A549 (cell line): ENCODE measurements around the gene ZNF608. TPM values are rescaled to one million over a fixed set of nuclear protein-coding genes. Genes with fewer than 3 reads are reported as not detected.

Experiments
- ATAC-seq, 2 experiments: fragments of 200-7000 bp in 1 of 2; fragments of >200 bp in 1 of 2; cut with Nextera tagmentation in 1 of 2; cut with Tn5 transposase in 1 of 2; 3 replicates each; pipeline versions ENCODE4 v1.8.0 to v1.9.1; 2018 to 2020; ENCODE audit warnings: mild to moderate bottlenecking in 1 of 2, moderate library complexity in 1 of 2
- CTCF ChIA-PET: fragments of 300-600 bp; sonication (Branson Sonifier 250); formaldehyde crosslinking; extraction: SDS; loops from one replicate; lab custom pipeline; 2021; ENCODE audit warnings: antibody characterized with exemption, inconsistent platforms; lab: Yijun Ruan, JAX
- POLR2A ChIA-PET: fragments of 350-600 bp; formaldehyde crosslinking; extraction: SDS; loops from one replicate; lab custom pipeline; 2021; ENCODE audit warnings: antibody characterized with exemption, inconsistent platforms; lab: Yijun Ruan, JAX
- DNase-seq, 2 experiments: peaks; one replicate each; pipeline versions ENCODE4 v3.0.0 to v3.0.0-alpha.2; 2011 to 2016; ENCODE audit warnings: low read depth in 1 of 2, low spot score in 1 of 2
- FAIRE-seq: peaks from 2 replicates; lab custom pipeline; 2011; peaks lifted over from hg19 to GRCh38; lab: Jason Lieb, UNC
- H3K27ac ChIP-seq, 2 experiments: fragments of >200 bp; sonication (Bioruptor Twin); formaldehyde crosslinking; 3 replicates each; pipeline ENCODE4 v1.5.1; 2016 to 2017
- H3K4me1 ChIP-seq: fragments of >200 bp; sonication (Bioruptor Twin); formaldehyde crosslinking; 3 replicates; pipeline ENCODE4 v1.6.1; 2016
- H3K4me2 ChIP-seq: fragments of >200 bp; sonication (Bioruptor Twin); formaldehyde crosslinking; 3 replicates; pipeline ENCODE4 v1.6.1; 2016
- H3K4me3 ChIP-seq: fragments of >200 bp; sonication (Bioruptor Twin); formaldehyde crosslinking; 3 replicates; pipeline ENCODE4 v1.5.1; 2016
- H3K9me3 ChIP-seq: fragments of >200 bp; sonication (Bioruptor Twin); formaldehyde crosslinking; 3 replicates; pipeline ENCODE4 v1.6.1; 2016
- BHLHE40 ChIP-seq: IDR thresholded peaks from 2 replicates; pipeline ENCODE4 v1.6.1; 2012; ENCODE audit warnings: low read depth, low read length, inconsistent platforms
- CBX2 ChIP-seq: fragments of 200-600 bp; sonication (generic); IDR thresholded peaks from 2 replicates; pipeline ENCODE4 v1.6.1; 2016; ENCODE audit warnings: low read depth, mild to moderate bottlenecking, borderline replicate concordance
- CBX8 ChIP-seq: fragments of 200-600 bp; sonication (generic); IDR thresholded peaks from 2 replicates; pipeline ENCODE4 v1.6.1; 2016
- E2F6 ChIP-seq: IDR thresholded peaks from 2 replicates; pipeline ENCODE4 v1.6.1; 2012; ENCODE audit warnings: low read depth, borderline replicate concordance
- EP300 ChIP-seq, 2 experiments: fragments of >200 bp; sonication (Bioruptor Twin); formaldehyde crosslinking; IDR thresholded peaks; 2 replicates in 1 of 2; 3 replicates in 1 of 2; pipeline ENCODE4 v1.6.1; 2016 to 2017
- FOXS1 ChIP-seq: fragments of 250-450 bp; sonication (Bioruptor Pico); IDR thresholded peaks from 2 replicates; pipeline ENCODE4 v1.5.0; 2020; ENCODE audit warnings: mild to moderate bottlenecking, moderate library complexity
- HMGXB4 ChIP-seq: fragments of 250-450 bp; sonication (Bioruptor Pico); IDR thresholded peaks from 2 replicates; pipeline ENCODE4 v1.5.0; 2021; ENCODE audit warnings: mild to moderate bottlenecking, moderate library complexity, borderline replicate concordance
- HOXA7 ChIP-seq: fragments of 250-450 bp; sonication (Bioruptor Pico); IDR thresholded peaks from 2 replicates; pipeline ENCODE4 v1.5.0; 2020; ENCODE audit warnings: mild to moderate bottlenecking, moderate library complexity
- JUNB ChIP-seq: fragments of >200 bp; sonication (Bioruptor Twin); formaldehyde crosslinking; IDR thresholded peaks from 2 replicates; pipeline ENCODE4 v1.6.1; 2016
- MAX ChIP-seq: IDR thresholded peaks from 2 replicates; pipeline ENCODE4 v1.6.1; 2012
- NR3C1 ChIP-seq: fragments of >200 bp; sonication (Bioruptor Twin); formaldehyde crosslinking; IDR thresholded peaks from 3 replicates; pipeline ENCODE4 v1.6.1; 2017
- PBX3 ChIP-seq: IDR thresholded peaks from 2 replicates; pipeline ENCODE4 v1.6.1; 2012
- POLR2A ChIP-seq: IDR thresholded peaks from 2 replicates; pipeline ENCODE4 v1.6.1; 2012; ENCODE audit warnings: mild to moderate bottlenecking, low read length
- POLR2AphosphoS2 ChIP-seq: conservative IDR thresholded peaks from 2 replicates; pipeline ENCODE4 v1.6.1; 2012; ENCODE audit warnings: low read length, improper control_type of control experiment, inconsistent platforms
- RARB ChIP-seq: fragments of 250-450 bp; sonication (Bioruptor Pico); IDR thresholded peaks from 2 replicates; pipeline ENCODE4 v1.8.0; 2021; ENCODE audit warnings: mild to moderate bottlenecking, moderate library complexity
- RFX5 ChIP-seq: fragments of 450-650 bp; IDR thresholded peaks from 2 replicates; pipeline ENCODE4 v1.7.1; 2014; ENCODE audit warnings: antibody characterized with exemption, mild to moderate bottlenecking, moderate library complexity
- SMC3 ChIP-seq: fragments of >200 bp; sonication (Bioruptor Twin); formaldehyde crosslinking; IDR thresholded peaks from 3 replicates; pipeline ENCODE4 v1.6.1; 2018; ENCODE audit warnings: inconsistent platforms
- TFCP2L1 ChIP-seq: fragments of 250-450 bp; sonication (Bioruptor Pico); IDR thresholded peaks from 2 replicates; pipeline ENCODE4 v1.5.0; 2021; ENCODE audit warnings: mild to moderate bottlenecking
- WGBS: methylation state at CpG from one replicate; pipeline ENCODE4 v1.1.6; 2017; ENCODE audit errors: missing lambda C conversion rate; 5-methylcytosine and 5-hydroxymethylcytosine counted together
- polyA plus RNA-seq, 4 experiments: library from polyadenylated mRNA; depleted of rRNA in 3 of 4; stranded (reverse); fragments of >200 nt; fragmentation: RNase III in 1 of 4; extraction: RNeasy Plus Mini Kit Qiagen cat#74134 plus additional on column Dnase treatment in 1 of 4; gene quantifications; 2 replicates in 3 of 4; 3 replicates in 1 of 4; pipeline ENCODE4 v1.2.3, GENCODE V29; 2011 to 2017

The ZNF608 gene
- polyA plus RNA-seq, 2 of the 4 experiments (the other 2 are of a cell fraction), result 0.77 to 1.8 TPM

GRCh38 chr5:124773315-124774311 lies 27.2 kb upstream of the ZNF608 start:
- Histone ChIP-seq H3K4me3 (no peak overlapping the region), H3K9me3 (no peaks in the 10 kb centered on the region), H3K4me2 (no peak overlapping the region), H3K4me1 (no peaks in the 10 kb centered on the region), H3K27ac (no peak overlapping the region)
- POLR2A ChIA-PET, result no interaction called here
- WGBS, result 85% methylated on average over 5 of the region's 5 CpGs
- FAIRE-seq, result no peak
- TF ChIP-seq RFX5 (no peak), MAX (no peak)
- no peak for ATAC-seq
- CTCF ChIA-PET, result interaction anchor here (0.6 kb wide), 2 partner anchors 496 to 1041 kb away, joined by 4 read pairs; no protein-coding TSS in a partner anchor
- no peak for DNase-seq

- CTCF ChIA-PET, result no interaction called here
- no peak for FAIRE-seq
- WGBS, result 79% methylated on average over 1 of the region's 1 CpG
- POLR2A ChIA-PET, result no interaction called here
- TF ChIP-seq EP300 (IDR thresholded peaks at IDR 0.05), result no peak
- no peak for TF ChIP-seq JUNB
- TF ChIP-seq RFX5, result no peak
- TF ChIP-seq HMGXB4 (CRISPR knock-in tag), result no peak
- no peak for TF ChIP-seq E2F6
- TF ChIP-seq SMC3, result no peak
- TF ChIP-seq RARB, result no peak
- TF ChIP-seq HOXA7, result no peak
- no peak for TF ChIP-seq CBX8
- no peak for TF ChIP-seq BHLHE40
- no peak for TF ChIP-seq MAX
- no peak for TF ChIP-seq CBX2
- TF ChIP-seq FOXS1, result no peak
- TF ChIP-seq NR3C1, result no peak
- no peak for TF ChIP-seq POLR2AphosphoS2
- TF ChIP-seq PBX3, result no peak
- H3K4me2 ChIP-seq, result no peak overlapping the region
- no peak overlapping the region for H3K4me3 ChIP-seq
- no peaks in the 10 kb centered on the region for H3K9me3 ChIP-seq
- DNase-seq, result no peak
- H3K4me1 ChIP-seq, result no peaks in the 10 kb centered on the region
- ATAC-seq, result no peak
- H3K27ac ChIP-seq, result no peak overlapping the region
Observed at GRCh38 chr5:124772457-124773200, 26.2 kb upstream of the ZNF608 start.

- no peak for ATAC-seq
- Histone ChIP-seq H3K4me2 (no peak overlapping the region), H3K9me3 (no peaks in the 10 kb centered on the region), H3K27ac (no peak overlapping the region)
- no peak for DNase-seq
- no peak for TF ChIP-seq POLR2A
- TF ChIP-seq EP300 (IDR thresholded peaks at IDR 0.05), result no peak
- TF ChIP-seq TFCP2L1, result no peak
- TF ChIP-seq, all 56 proteins: peak for 0
- FAIRE-seq, result no peak
- WGBS, result 53% methylated on average over 3 of the region's 3 CpGs
- ChIA-PET POLR2A (no interaction called here), CTCF (no interaction called here)
- no peaks in the 10 kb centered on the region for H3K4me1 ChIP-seq
- H3K4me3 ChIP-seq, result no peak overlapping the region
Observed at GRCh38 chr5:124771761-124772160, 25.3 kb upstream of the ZNF608 start.
